Pancreas (tissue), 10 donors: ENCODE measurements around the gene C1orf226. TPM values are rescaled to one million over a fixed set of nuclear protein-coding genes. Genes with fewer than 3 reads are reported as not detected.

Experiments
- ATAC-seq, 4 donors: fragments of 200-7000 bp; cut with Tn5 transposase; one replicate each; pipeline versions ENCODE4 v1.8.0 to v1.9.1; 2020; ENCODE audit warnings: mild to moderate bottlenecking in 4 of 4, moderate library complexity in 4 of 4
- DNase-seq, 6 donors: peaks; one replicate each; pipeline ENCODE4 v3.0.0-alpha.2; 2020
- FAIRE-seq: peaks from 2 replicates; lab custom pipeline; 2012; peaks lifted over from hg19 to GRCh38; lab: Jason Lieb, UNC
- H3K27ac ChIP-seq, 4 donors: fragments of 200-600 bp; sonication (generic); 1 replicate in 3 of 4; 2 replicates in 1 of 4; pipeline versions ENCODE4 v1.5.0 to v1.8.0; 2020
- H3K27me3 ChIP-seq, 4 donors: fragments of 200-600 bp; one replicate each; pipeline ENCODE4 v1.8.0; 2021
- H3K36me3 ChIP-seq, 3 donors: fragments of 200-600 bp; sonication (generic) in 1 of 3; one replicate each; pipeline versions ENCODE4 v1.5.0 to v1.8.0; 2020 to 2021
- H3K4me1 ChIP-seq, 3 donors: fragments of 200-600 bp; one replicate each; pipeline ENCODE4 v1.8.0; 2021
- H3K4me3 ChIP-seq, 4 donors: fragments of 200-600 bp; sonication (generic) in 2 of 4; one replicate each; pipeline versions ENCODE4 v1.5.0 to v1.8.0; 2020 to 2021
- H3K9me3 ChIP-seq, 4 donors: fragments of 200-600 bp; one replicate each; pipeline ENCODE4 v1.8.0; 2021
- WGBS, 2 donors: extraction: QIAGEN DNeasy Blood & Tissue Kit; methylation state at CpG; one replicate each; pipeline ENCODE4 v1.1.7; 2013; 5-methylcytosine and 5-hydroxymethylcytosine counted together
- intact Hi-C, 3 donors: fragments of 100-400 bp; cut with DNase I; formaldehyde crosslinking; loops; one replicate each; pipeline versions ENCODE4 v1.11.1 to v1.14.2; 2022
- polyA plus RNA-seq, 2 donors: library from polyadenylated mRNA; stranded (reverse); fragments of 200-250 nt; gene quantifications; one replicate each; pipeline ENCODE4 v1.2.3, GENCODE V29; 2013
- total RNA-seq, 6 donors: library from RNA; stranded (reverse); fragmentation: NEBNext Ultra II Directional in 4 of 6; extraction: Animal tissue kit (Norgen Biotek cat#: 25700) in 4 of 6; gene quantifications; one replicate each; pipeline versions ENCODE4 v1.2.1 to v1.2.4, GENCODE V29; 2021 to 2023
- TF ChIP-seq, protein P1 (sequence below), 4 donors: fragments of 200-600 bp; sonication (generic) in 3 of 4; IDR thresholded peaks; one replicate each; pipeline versions ENCODE4 v1.5.0 to v1.8.0; 2021; ENCODE audit warnings: antibody characterized with exemption in 4 of 4
- donor health status: healthy with polysubstance abuse.
- donor health status: DM: no; HTN: no; CAD: no; lungs with moderate emphysema.
- donor health status: DM: no; HTN: no; CAD: no.
- donor health status: control.
- donor health status: control.
- donor health status: Bipolar disorder and iron deficiency.
- donor health status: DM: yes; HTN: yes; CAD: no.
- donor health status: DM: no; HTN: no; CAD: no.
- donor health status: DM: no; HTN: no; CAD: no.
- donor health status: DM: yes; HTN: yes; CAD: no.

Gene C1orf226
- total and polyA plus RNA-seq, 8 donors = 1.3 to 4.2 (median 2.3) TPM

DNA sequence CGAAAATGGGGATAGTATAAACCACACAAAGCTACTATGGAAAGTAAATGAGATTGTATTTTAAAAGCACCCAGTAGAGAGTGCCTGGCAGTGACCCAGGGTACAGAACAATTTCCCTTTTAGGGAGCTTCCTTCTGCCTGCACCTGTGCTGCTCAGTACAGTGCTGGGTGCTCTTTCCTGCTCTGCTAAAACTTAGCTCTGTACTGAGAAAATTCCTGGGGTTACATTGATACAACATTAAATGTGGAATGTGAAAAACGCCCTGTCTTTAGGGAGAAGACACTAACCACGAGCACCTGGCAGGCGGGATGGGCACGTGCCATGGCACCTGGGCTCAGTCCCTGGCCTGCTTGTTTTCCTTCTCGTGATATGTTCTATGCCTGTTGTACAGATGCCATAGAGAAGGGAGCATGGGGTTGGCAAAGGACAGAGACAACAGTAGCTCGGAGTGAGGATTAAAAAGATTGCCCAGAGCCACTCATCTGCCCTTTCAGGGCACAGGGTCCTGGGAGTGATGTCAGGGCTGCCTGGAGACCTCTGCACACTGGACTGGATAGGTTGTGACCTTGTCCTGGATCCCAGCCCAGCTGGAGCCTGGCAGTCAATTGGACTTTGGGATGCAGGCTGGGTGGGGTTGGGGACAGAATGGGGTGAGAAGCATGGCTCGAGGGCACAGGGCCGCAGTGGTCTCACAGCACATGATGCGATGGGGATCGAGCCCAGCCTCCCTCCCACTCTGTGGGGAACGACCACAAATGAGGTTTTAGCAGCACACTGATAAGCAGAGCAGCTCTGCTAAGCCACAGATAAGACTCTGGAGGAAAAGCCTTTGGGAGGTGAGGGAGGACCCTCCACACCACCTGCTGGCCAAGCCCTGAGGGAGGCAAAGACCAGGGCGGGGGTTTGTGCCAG, 9.1 kb upstream of the C1orf226 start:
- TF ChIP-seq, protein P1, sequence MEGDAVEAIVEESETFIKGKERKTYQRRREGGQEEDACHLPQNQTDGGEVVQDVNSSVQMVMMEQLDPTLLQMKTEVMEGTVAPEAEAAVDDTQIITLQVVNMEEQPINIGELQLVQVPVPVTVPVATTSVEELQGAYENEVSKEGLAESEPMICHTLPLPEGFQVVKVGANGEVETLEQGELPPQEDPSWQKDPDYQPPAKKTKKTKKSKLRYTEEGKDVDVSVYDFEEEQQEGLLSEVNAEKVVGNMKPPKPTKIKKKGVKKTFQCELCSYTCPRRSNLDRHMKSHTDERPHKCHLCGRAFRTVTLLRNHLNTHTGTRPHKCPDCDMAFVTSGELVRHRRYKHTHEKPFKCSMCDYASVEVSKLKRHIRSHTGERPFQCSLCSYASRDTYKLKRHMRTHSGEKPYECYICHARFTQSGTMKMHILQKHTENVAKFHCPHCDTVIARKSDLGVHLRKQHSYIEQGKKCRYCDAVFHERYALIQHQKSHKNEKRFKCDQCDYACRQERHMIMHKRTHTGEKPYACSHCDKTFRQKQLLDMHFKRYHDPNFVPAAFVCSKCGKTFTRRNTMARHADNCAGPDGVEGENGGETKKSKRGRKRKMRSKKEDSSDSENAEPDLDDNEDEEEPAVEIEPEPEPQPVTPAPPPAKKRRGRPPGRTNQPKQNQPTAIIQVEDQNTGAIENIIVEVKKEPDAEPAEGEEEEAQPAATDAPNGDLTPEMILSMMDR (IDR thresholded peaks at IDR 0.05) = no peak
- no peaks in the 10 kb centered on the region for H3K27me3 ChIP-seq
- no peaks in the 10 kb centered on the region for H3K4me1 ChIP-seq
- H3K4me3 ChIP-seq = no peak overlapping the region
- WGBS, 2 donors = 68 to 70% methylated on average over 13 of the region's 13 CpGs
- intact Hi-C loops = no loop called here
- no peaks in the 10 kb centered on the region for H3K36me3 ChIP-seq
- no peak for DNase-seq
- ATAC-seq = no peak
- no peaks in the 10 kb centered on the region for H3K9me3 ChIP-seq
- H3K27ac ChIP-seq = no peak overlapping the region
- no peak for FAIRE-seq

DNA sequence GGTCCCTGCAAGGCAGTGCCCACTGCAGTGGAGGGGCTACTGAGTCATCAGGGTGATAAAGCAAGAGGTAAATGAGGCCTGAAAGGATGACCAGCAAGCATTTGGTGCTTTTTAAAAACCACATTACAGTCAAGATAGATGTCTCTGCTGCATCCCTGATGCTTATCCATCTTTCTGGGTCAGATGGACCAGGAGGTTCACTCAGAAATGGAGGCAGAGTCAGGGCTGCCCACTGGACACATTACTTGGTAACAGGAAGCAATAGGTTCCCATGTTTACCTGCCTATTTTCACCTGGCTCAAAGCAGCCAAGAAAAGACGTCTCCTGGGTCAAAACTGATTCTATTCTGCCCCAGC, 8.5 kb upstream of the C1orf226 start:
- TF ChIP-seq, protein P1 (IDR thresholded peaks at IDR 0.05) = no peak
- ATAC-seq = no peak
- Histone ChIP-seq H3K9me3 (no peaks in the 10 kb centered on the region), H3K4me3 (no peak overlapping the region), H3K27me3 (no peaks in the 10 kb centered on the region), H3K4me1 (no peaks in the 10 kb centered on the region), H3K36me3 (no peaks in the 10 kb centered on the region), H3K27ac (no peak overlapping the region)
- no peak for DNase-seq
- 71 to 75% methylated on average over 1 of the region's 1 CpG for WGBS, 2 donors
- intact Hi-C loops = no loop called here
- FAIRE-seq = no peak

DNA sequence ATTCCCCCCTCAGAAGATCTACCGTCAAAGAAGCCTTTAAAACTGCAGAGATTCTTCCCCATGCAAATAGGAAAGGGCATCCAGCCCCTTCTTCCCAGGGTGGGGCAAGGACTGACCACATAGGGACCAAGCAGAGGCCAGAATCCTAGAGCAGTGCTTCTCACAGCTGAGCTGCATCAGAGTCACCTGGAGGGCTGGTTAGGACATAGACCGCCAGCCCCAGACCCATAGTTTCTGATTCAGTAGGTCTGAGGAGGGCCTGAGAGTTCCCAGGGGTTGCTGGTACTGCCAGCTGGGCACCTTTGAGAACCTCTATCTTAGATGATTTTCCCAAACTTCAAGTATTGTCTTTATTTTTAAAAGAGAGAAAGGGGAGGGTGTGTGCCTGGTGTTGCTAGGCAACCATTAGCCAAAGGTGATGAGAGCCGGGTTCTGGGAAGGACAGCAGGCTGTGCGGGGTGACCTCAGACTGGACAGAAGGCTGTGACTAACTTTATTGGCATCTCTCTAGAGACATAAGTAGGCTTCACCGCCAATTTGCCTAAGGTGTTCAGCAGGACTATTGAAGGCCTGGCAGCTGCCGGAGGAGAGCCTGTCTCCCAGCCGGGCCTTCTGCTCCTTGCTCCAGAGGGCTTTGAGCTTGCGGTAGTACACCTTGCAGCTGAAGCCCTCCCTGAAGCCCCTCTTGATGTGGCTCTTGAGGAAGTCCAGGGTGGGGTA, 7.8 kb upstream of the C1orf226 start:
- DNase-seq (no peak), FAIRE-seq (no peak), ATAC-seq (no peak)
- Histone ChIP-seq H3K9me3 (no peaks in the 10 kb centered on the region), H3K27me3 (no peaks in the 10 kb centered on the region), H3K4me1 (no peaks in the 10 kb centered on the region), H3K36me3 (no peaks in the 10 kb centered on the region), H3K27ac (no peak overlapping the region), H3K4me3 (no peak overlapping the region)
- TF ChIP-seq, protein P1 (IDR thresholded peaks at IDR 0.05) = no peak
- whole genome bisulfite sequencing, 2 donors = 92 to 94% methylated on average over 8 of the region's 8 CpGs
- intact Hi-C loops = no loop called here

DNA sequence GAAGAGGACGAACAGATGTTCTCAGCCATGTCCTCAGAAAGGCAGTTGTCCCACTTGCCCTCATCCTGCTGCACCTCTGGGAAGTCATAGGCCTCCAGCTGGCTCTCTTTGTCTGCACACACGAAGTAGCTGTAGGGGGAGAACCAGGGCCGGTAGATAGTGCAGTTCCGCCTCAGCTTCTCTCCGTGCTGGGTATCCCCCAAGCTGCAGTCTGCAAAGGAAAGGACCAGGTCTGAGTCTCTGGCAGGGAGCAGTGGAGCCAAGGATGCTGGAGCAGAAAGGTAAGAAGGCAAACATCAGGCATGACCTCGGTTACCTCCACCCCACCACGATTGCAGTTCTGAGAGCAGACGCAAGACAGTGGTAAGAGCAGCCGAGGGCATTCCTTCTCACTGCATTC, 7.1 kb upstream of the C1orf226 start:
- ATAC-seq (no peak), DNase-seq (no peak), FAIRE-seq (no peak)
- Histone ChIP-seq H3K9me3 (no peaks in the 10 kb centered on the region), H3K4me3 (no peak overlapping the region), H3K27ac (no peak overlapping the region), H3K4me1 (no peaks in the 10 kb centered on the region), H3K36me3 (no peaks in the 10 kb centered on the region), H3K27me3 (no peaks in the 10 kb centered on the region)
- WGBS, 2 donors = 88% methylated on average over 9 of the region's 9 CpGs
- intact Hi-C loops = no loop called here
- TF ChIP-seq, protein P1 (IDR thresholded peaks at IDR 0.05) = no peak
